Choroid plexus epithelial cell (primary cell): Measurements from ENCODE around the gene SYNPO2.
"Not testable (repeated sequence)": the region's sequence is repeated elsewhere in the genome, so short reads cannot be mapped to it uniquely, and the experiment has no call there.

ENCODE experiments used
- DNase-seq: peaks from one replicate; pipeline ENCODE4 v3.0.0-alpha.2; 2010; ENCODE audit warnings: low read depth
- H3K4me3 ChIP-seq: 2 replicates; pipeline ENCODE4 v1.5.1; 2011; ENCODE audit warnings: low read depth, mild to moderate bottlenecking, control low read depth, low read length, moderate library complexity
- CTCF ChIP-seq: conservative IDR thresholded peaks from 2 replicates; pipeline ENCODE4 v1.5.1; 2011; ENCODE audit warnings: low read depth, mild to moderate bottlenecking, control low read depth, inconsistent platforms, low read length, moderate library complexity

Gene SYNPO2

DNA sequence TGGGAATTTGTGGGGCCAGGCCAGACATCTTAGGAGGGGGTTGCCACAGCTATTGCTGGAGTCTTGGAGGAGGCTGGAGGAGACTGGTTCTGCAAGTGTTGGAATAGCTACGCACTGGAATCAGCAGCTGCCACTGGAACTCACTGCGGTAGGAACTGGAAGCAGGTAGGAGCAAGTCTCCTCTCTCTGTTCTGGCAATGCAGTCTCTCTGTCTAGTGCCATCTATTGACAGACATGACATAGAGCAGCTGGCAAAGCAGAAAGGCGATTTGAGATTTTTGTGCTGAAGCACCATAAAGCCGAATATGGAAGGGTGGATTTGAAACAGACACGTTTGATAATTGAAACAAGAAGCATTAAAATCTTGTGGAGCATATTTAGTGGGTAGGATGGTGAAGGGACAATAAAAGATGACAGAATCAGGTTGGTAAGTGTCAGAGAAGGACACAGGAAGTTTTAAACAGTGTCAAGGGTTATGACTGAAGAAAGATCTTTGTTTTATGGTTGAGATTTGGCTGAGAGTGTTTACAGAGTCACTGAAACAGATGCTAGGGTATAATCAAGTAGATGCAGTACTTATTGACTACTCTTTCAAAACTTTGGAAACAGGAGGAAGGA lies 23.5 kb upstream of the SYNPO2 start:
- DNase-seq = peak; percentile 82
- peak; percentile 84 for TF ChIP-seq CTCF
- no peak overlapping the region for H3K4me3 ChIP-seq

- TF ChIP-seq CTCF = no peak
- no peak for DNase-seq
Measured at GRCh38 chr4:118866442-118866841, 22.2 kb upstream of the SYNPO2 start.

DNA sequence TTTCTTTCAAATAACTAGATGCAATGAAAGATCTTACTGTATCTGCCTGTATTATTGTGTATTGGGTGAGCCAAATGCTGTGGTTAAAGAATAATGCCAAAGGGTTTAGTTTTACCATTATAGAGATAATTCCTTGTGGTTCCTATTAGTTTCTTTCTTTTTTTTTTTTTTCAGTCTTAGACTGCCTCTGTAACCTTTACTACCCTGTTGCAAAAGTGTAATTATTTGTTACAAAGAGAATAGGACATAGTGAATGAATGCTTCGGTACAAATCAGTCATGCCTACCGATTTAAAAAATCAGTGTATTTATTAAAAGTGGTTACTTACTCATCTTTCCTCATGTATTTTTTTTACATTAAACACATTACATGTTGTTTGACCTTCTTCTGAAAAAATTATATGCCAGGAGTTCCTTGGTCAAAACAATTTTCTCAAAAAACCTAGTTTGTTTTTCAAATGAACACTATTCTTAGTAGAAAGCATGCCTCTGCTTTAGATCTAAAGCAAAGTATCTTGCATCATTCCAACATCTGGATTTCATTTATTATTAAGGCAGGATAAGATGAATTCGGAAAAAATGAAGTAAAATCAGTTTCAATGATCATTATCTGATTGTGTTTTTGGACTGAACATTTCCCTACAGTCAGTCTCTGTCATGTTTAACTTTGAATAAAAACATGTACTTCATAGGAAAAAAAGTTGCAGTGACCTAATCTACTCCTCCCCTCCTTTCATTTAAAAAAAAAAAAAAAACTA lies 21.2 kb upstream of the SYNPO2 start:
- H3K4me3 ChIP-seq = no peak overlapping the region
- DNase-seq = no peak
- no peak for TF ChIP-seq CTCF

More at GRCh38 chr4:118866442-118866841, 22.2 kb upstream of the SYNPO2 start:
- no peak overlapping the region for H3K4me3 ChIP-seq

GRCh38 chr4:118869808-118870342 lies 18.8 kb upstream of the SYNPO2 start:
- no peak for TF ChIP-seq CTCF
- H3K4me3 ChIP-seq = no peak overlapping the region
- DNase-seq = peak; percentile 49

DNA sequence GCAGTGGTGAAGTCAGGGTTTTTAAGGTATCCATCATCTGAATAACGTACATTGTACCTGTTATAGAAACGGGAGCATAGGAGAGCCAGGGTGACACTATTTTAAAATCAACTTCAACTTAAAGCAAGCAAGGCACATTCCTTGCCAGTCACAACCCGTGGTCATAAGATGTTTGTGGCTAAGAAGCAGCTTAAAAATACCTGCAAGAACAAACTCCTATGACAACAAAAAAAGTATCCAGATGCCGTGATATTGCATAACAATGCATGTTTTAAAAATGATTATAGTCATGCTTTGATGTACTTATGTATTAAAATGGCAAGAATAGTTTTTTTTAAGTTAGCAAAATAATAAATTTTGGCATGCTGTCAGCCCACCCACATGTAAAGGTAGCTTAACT lies 16.5 kb upstream of the SYNPO2 start:
- no peak for TF ChIP-seq CTCF
- DNase-seq = no peak
- H3K4me3 ChIP-seq = no peak overlapping the region

- H3K4me3 ChIP-seq = no peak overlapping the region
- no peak for TF ChIP-seq CTCF
- no peak for DNase-seq
Measured at GRCh38 chr4:118877797-118878196, 10.9 kb upstream of the SYNPO2 start.

GRCh38 chr4:118878507-118878906 lies 10.1 kb upstream of the SYNPO2 start:
- not testable (repeated sequence) for H3K4me3 ChIP-seq, DNase-seq
